NT2/D1 (cell line): Measurements from ENCODE around the gene CYP2C18.
A peak's percentile ranks its signal among the peaks of the same experiment; 100 is the strongest.
"Not testable (repeated sequence)": the region's sequence is repeated elsewhere in the genome, so short reads cannot be mapped to it uniquely, and the experiment has no call there.

Experiments
- DNase-seq: peaks from one replicate; pipeline ENCODE4 v3.0.0-alpha.2; 2011; ENCODE audit warnings: low read depth, low spot score
- H3K27me3 ChIP-seq: 2 replicates; pipeline ENCODE4 v1.6.0; 2011; ENCODE audit warnings: mild to moderate bottlenecking; ENCODE audit not compliant: insufficient read length, insufficient read depth
- H3K36me3 ChIP-seq: 2 replicates; pipeline ENCODE4 v1.6.1; 2011; ENCODE audit warnings: mild to moderate bottlenecking, low read length, mixed read lengths; ENCODE audit not compliant: insufficient read depth, insufficient read length
- H3K4me1 ChIP-seq: 2 replicates; pipeline ENCODE4 v1.5.1; 2011; ENCODE audit not compliant: insufficient read depth, insufficient read length
- H3K4me3 ChIP-seq: 2 replicates; pipeline ENCODE4 v1.5.1; 2011; ENCODE audit warnings: low read depth; ENCODE audit not compliant: insufficient read length
- H3K9ac ChIP-seq: 2 replicates; pipeline ENCODE4 v1.6.0; 2011; ENCODE audit warnings: low read depth; ENCODE audit not compliant: insufficient read length
- H3K9me3 ChIP-seq: 2 replicates; pipeline ENCODE4 v1.5.1; 2011; ENCODE audit warnings: mild to moderate bottlenecking, low read length; ENCODE audit not compliant: insufficient read depth
- SUZ12 ChIP-seq: IDR thresholded peaks from 2 replicates; pipeline ENCODE4 v1.6.1; 2011; ENCODE audit not compliant: insufficient read length, insufficient read depth; ENCODE audit errors: extremely low read depth
- YY1 ChIP-seq: IDR thresholded peaks from 2 replicates; pipeline ENCODE4 v1.6.1; 2011; ENCODE audit not compliant: insufficient read length, insufficient read depth
- ZNF274 ChIP-seq: IDR thresholded peaks from 2 replicates; pipeline ENCODE4 v1.6.1; 2011; ENCODE audit warnings: mild to moderate bottlenecking, low read depth, low read length

Gene CYP2C18

DNA sequence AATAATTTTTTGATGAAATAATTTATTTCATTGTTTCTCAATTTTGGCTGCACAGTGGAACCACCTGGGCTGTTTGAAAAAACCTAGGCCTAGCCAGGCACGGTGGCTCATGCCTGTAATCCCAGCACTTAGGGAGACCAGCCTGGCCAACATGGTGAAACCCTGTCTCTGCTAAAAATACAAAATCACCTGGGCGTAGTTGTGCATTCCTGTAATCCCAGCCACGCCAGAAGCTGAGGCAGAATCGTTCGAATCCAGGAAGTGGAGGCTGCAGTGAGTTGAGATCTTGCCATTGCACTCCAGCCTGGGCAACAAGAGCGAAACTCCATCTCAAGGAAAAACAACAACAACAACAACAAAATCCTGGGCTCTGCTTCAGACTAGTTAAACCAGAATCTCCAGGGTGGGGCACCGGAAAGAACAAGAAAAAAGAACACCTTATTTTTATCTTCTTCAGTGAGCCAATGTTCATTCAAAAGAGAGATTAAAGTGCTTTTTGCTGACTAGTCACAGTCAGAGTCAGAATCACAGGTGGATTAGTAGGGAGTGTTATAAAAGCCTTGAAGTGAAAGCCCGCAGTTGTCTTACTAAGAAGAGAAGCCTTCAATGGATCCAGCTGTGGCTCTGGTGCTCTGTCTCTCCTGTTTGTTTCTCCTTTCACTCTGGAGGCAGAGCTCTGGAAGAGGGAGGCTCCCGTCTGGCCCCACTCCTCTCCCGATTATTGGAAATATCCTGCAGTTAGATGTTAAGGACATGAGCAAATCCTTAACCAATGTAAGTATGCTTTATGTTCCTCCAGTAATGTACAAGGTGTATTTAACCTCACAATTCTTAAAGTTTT lies at the start of gene CYP2C18:
Gene CYP2C18 (plus strand): TSS at position 516 of the 841 bp plus-strand sequence. CDS start 91 bp downstream, at position 607.
- Histone ChIP-seq H3K27me3 (no peaks in the 10 kb centered on the region), H3K4me3 (no peak within 1 kb of the TSS), H3K9me3 (no peaks in the 10 kb centered on the region), H3K4me1 (no peaks in the 10 kb centered on the region), H3K36me3 (no peaks in the 10 kb centered on the region), H3K9ac (no peak within 1 kb of the TSS)
- no peak for TF ChIP-seq YY1
- no peak for TF ChIP-seq SUZ12
- no peak for TF ChIP-seq ZNF274
- DNase-seq: no peak

GRCh38 chr10:94638097-94638496 lies 45.4 kb upstream of the CYP2C18 start:
- not testable (repeated sequence) for H3K36me3 ChIP-seq, DNase-seq, H3K9ac ChIP-seq, H3K27me3 ChIP-seq, H3K4me3 ChIP-seq, H3K4me1 ChIP-seq
- H3K9me3 ChIP-seq: peaks cover 17% of the 10 kb centered on the region

GRCh38 chr10:94639902-94640301 lies 43.6 kb upstream of the CYP2C18 start:
- H3K9me3 ChIP-seq: peaks cover 11% of the 10 kb centered on the region; the same call in 1 of the 2 replicates
- H3K4me3 ChIP-seq: no peak overlapping the region
- H3K9ac ChIP-seq: no peak overlapping the region
- DNase-seq: no peak
- no peaks in the 10 kb centered on the region for H3K4me1 ChIP-seq
- no peaks in the 10 kb centered on the region for H3K27me3 ChIP-seq
- H3K36me3 ChIP-seq: no peaks in the 10 kb centered on the region
- TF ChIP-seq YY1 (no peak), ZNF274 (no peak), SUZ12 (no peak)

GRCh38 chr10:94640562-94640961 lies 43.0 kb upstream of the CYP2C18 start:
- Histone ChIP-seq H3K4me1 (no peaks in the 10 kb centered on the region), H3K27me3 (no peaks in the 10 kb centered on the region), H3K4me3 (no peak overlapping the region), H3K9me3 (peaks cover 11% of the 10 kb centered on the region; the same call in 1 of the 2 replicates), H3K36me3 (no peaks in the 10 kb centered on the region), H3K9ac (no peak overlapping the region)
- TF ChIP-seq ZNF274: no peak
- no peak for TF ChIP-seq SUZ12
- no peak for TF ChIP-seq YY1
- DNase-seq: no peak

- TF ChIP-seq SUZ12 (no peak), YY1 (no peak), ZNF274 (no peak)
- H3K36me3 ChIP-seq: no peaks in the 10 kb centered on the region
- H3K4me3 ChIP-seq: no peak overlapping the region
- no peak for DNase-seq
- peaks cover 11% of the 10 kb centered on the region; the same call in 1 of the 2 replicates for H3K9me3 ChIP-seq
- H3K9ac ChIP-seq: no peak overlapping the region
- no peaks in the 10 kb centered on the region for H3K27me3 ChIP-seq
- H3K4me1 ChIP-seq: no peaks in the 10 kb centered on the region
These were observed 42.0 kb upstream of the CYP2C18 start for GRCh38 chr10:94641480-94641879.

GRCh38 chr10:94644352-94644751 lies 39.2 kb upstream of the CYP2C18 start:
- no peaks in the 10 kb centered on the region for H3K36me3 ChIP-seq
- DNase-seq: no peak
- H3K9me3 ChIP-seq: no peaks in the 10 kb centered on the region; the same call in 1 of the 2 replicates

GRCh38 chr10:94645285-94645684 lies 38.2 kb upstream of the CYP2C18 start:
- TF ChIP-seq YY1 (no peak), SUZ12 (no peak), ZNF274 (no peak)

More at GRCh38 chr10:94644352-94644751, 39.2 kb upstream of the CYP2C18 start:
- Histone ChIP-seq H3K9ac (no peak overlapping the region), H3K4me1 (no peaks in the 10 kb centered on the region), H3K27me3 (no peaks in the 10 kb centered on the region), H3K4me3 (no peak overlapping the region)
- TF ChIP-seq SUZ12: no peak
- no peak for TF ChIP-seq ZNF274
- no peak for TF ChIP-seq YY1

GRCh38 chr10:94655201-94655600 lies 28.3 kb upstream of the CYP2C18 start:
- not testable (repeated sequence) for H3K9me3 ChIP-seq, H3K36me3 ChIP-seq, H3K27me3 ChIP-seq, H3K4me3 ChIP-seq, H3K9ac ChIP-seq, DNase-seq, H3K4me1 ChIP-seq

More at GRCh38 chr10:94645285-94645684, 38.2 kb upstream of the CYP2C18 start:
- H3K4me3 ChIP-seq: no peak overlapping the region
- H3K27me3 ChIP-seq: no peaks in the 10 kb centered on the region
- H3K4me1 ChIP-seq: no peaks in the 10 kb centered on the region
- no peak overlapping the region for H3K9ac ChIP-seq
- no peaks in the 10 kb centered on the region; the same call in 1 of the 2 replicates for H3K9me3 ChIP-seq
- H3K36me3 ChIP-seq: no peaks in the 10 kb centered on the region
- no peak for DNase-seq

DNA sequence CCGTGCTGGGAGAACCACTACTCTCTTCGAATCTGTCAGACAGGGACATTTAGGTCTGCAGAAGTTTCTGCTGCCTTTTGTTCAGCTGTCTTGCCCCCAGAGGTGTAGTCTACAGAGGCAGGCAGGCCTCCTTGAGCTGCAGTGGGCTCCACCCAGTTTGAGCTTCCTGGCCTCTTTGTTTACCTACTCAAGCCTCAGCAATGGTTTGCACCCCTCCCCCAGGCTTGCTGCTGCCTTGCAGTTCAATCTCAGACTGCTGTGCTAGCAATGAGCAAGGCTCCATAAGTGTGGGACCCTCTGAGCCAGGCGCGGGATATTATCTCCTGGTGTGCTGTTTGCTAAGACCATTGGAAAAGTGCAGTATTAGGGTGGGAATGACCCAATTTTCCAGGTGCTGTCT lies 20.5 kb upstream of the CYP2C18 start:
- not testable (repeated sequence) for H3K4me1 ChIP-seq, H3K27me3 ChIP-seq, H3K9ac ChIP-seq, H3K36me3 ChIP-seq, H3K9me3 ChIP-seq, H3K4me3 ChIP-seq
- DNase-seq: peak; percentile 18
